ENCODE results near the gene GSK3B.

GRCh38 chr3:119978554-119979208 is 115.6 kb downstream of the GSK3B start:
- TF ChIP-seq CTCF (IDR thresholded peaks at IDR 0.05) (no peak), POLR2A (IDR thresholded peaks at IDR 0.05) (no peak), POLR2AphosphoS5 (IDR thresholded peaks at IDR 0.05) (no peak)

All from stomach (tissue), 4 donors.